ENCODE results near the gene VKORC1. TPM values are rescaled to one million over a fixed set of nuclear protein-coding genes. Genes with fewer than 3 reads are reported as not detected.
A peak's percentile ranks its signal among the peaks of the same experiment; 100 is the strongest.

The VKORC1 gene
- total RNA-seq, 2 donors from 2014 or later, result 30.6 to 31.7 TPM

DNA sequence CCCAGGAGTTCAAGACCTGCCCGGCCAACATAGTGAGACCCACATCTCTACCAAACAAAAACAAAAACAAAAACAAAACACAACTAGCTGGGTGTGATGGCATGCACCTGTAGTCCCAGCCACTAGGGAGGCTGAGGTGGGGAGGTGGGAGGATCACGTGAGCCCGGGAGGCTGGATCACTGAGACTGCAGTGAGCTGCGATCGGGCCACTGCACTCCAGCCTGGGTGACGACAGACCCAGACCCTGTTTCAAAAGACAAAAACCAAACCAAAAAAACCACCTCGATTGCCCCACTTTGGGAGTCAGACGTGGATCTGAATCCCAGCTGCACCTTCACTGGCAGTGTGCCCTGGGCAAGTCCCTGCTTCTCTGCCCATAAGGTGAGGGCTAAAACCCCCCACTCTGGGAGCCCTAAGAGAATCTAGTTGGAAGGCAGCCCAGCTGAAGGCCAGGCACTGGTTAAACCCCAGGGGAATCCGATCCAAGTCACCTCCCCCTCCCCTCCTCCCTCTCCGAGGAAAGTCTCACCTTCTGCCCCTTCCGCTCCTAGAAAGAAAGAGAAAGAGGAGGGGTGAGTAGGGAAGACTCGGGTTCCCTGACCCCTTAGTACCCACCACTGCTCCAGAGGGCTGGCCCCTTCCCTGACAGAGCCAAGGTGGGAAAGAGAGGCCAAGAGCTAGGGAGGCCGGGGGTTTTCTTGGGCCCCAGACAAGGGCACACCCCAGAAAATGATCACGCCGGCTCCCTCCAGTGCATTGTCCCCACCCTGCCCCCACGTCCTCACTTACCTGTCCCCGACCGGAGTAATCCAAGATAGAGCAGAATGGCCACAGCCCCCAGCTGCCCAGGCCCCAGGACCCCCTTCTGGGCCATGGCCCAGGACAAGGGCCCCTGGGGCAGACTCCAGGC lies 40.3 kb upstream of the VKORC1 start:
- Mint-ChIP-seq H3K4me1 (peaks cover 4% of the 10 kb centered on the region), H3K27me3 (no peaks in the 10 kb centered on the region), H3K36me3 (ENCODE audit: low read depth) (no peaks in the 10 kb centered on the region), H3K27ac (no peak overlapping the region), H3K4me3 (no peak overlapping the region)
- no peaks in the 10 kb centered on the region for H3K9me3 ChIP-seq (ENCODE audit: control insufficient read depth, low read length, poor library complexity, severe bottlenecking)
- ATAC-seq (no peak), DNase-seq (no peak)

GRCh38 chr16:31134091-31134571 lies 39.5 kb upstream of the VKORC1 start:
- no peaks in the 10 kb centered on the region for H3K27me3 Mint-ChIP-seq
- no peaks in the 10 kb centered on the region for H3K9me3 ChIP-seq (ENCODE audit: control insufficient read depth, low read length, poor library complexity, severe bottlenecking)
- no peak overlapping the region for H3K4me3 Mint-ChIP-seq
- H3K4me1 Mint-ChIP-seq, result peaks cover 4% of the 10 kb centered on the region
- ATAC-seq (peak; percentile 24), DNase-seq (no peak)
- peak overlapping the region; percentile 77 for H3K27ac Mint-ChIP-seq
- no peaks in the 10 kb centered on the region for H3K36me3 Mint-ChIP-seq (ENCODE audit: low read depth)

DNA sequence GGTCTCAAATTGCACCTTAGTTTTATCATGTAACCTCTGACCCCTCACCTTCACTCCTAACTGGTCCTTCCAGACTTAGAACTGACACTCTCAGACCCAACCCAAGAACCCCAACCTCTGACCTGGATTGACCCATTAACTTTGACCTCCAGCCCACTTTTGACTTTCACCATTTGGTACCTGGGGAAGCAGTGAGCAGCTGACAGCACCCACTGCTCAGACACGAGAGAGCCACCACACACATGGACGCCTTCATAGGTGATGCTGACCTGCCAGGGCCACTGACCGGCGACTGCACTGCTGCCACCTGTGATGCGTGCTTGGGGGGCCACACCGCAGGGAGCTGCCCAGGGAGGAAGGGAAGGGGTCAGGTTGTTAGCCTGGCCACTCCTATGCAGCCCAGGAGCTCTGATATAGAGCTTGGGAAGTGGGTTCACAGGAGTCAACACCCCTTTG lies 38.5 kb upstream of the VKORC1 start:
- H3K36me3 Mint-ChIP-seq (ENCODE audit: low read depth), result no peaks in the 10 kb centered on the region
- ATAC-seq, result no peak
- no peaks in the 10 kb centered on the region for H3K27me3 Mint-ChIP-seq
- no peak for DNase-seq
- no peak overlapping the region for H3K4me3 Mint-ChIP-seq
- peak overlapping the region; percentile 77 for H3K27ac Mint-ChIP-seq
- peaks cover 4% of the 10 kb centered on the region for H3K4me1 Mint-ChIP-seq
- H3K9me3 ChIP-seq (ENCODE audit: control insufficient read depth, low read length, poor library complexity, severe bottlenecking), result no peaks in the 10 kb centered on the region

DNA sequence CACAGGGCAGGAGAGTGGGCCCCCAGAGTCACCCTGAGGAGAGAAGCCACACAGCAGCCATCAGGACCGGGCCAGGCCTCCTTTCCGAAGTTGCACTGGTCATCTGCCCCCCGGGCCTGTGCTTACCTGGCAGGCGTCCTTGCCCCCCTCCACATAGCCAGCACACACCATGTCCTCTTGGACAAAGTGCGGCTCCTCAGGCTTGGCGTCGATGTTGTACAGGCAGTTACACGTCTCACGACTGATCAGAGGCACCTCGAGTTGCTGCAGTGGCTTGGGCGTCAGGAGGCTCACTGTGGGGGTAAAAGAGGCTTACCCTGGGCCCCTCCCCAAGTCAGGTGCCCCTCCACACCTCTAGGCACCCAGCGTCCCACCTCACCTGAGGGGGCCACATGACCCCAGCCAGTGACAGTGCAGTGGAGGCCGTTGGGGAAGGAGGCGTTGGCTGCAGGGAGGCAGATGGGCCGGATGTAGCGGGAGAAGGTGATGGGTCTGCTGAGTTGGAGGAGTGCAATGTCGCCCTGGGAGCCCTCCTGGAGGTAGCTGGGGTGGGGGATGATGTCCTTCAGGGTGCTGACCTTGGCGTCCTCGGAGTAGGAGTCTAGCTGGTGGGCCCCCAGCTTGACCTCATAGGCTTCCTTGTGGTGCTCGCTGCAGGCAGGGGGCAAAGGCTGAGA lies 37.8 kb upstream of the VKORC1 start:
- no peaks in the 10 kb centered on the region for H3K9me3 ChIP-seq (ENCODE audit: control insufficient read depth, low read length, poor library complexity, severe bottlenecking)
- H3K27me3 Mint-ChIP-seq, result no peaks in the 10 kb centered on the region
- no peak for ATAC-seq
- H3K36me3 Mint-ChIP-seq (ENCODE audit: low read depth), result no peaks in the 10 kb centered on the region
- no peak for DNase-seq
- no peak overlapping the region for H3K4me3 Mint-ChIP-seq
- H3K27ac Mint-ChIP-seq, result peak overlapping the region; percentile 77
- peaks cover 4% of the 10 kb centered on the region for H3K4me1 Mint-ChIP-seq

DNA sequence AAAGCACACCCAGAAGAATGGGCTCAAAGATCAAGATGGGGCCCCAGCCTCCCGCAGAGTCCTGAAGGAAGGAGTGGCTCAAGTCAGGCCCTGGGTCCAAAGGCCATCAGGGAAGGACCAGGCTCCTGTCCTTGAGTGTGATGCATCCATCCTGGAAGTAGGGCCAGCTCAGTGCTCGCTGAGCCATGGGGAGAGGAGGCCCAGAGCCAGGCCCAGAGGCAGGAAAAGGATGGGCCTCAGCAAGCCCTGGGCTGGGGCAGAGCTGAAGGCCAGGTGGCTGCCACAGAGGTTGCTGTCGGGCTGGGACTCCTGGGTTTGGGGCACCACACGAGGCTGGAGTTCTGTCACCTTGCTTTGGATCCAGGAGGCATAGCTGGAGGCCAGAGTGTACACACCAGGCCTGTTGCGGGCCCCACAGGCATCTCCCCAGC lies 37.3 kb upstream of the VKORC1 start:
- peaks cover 4% of the 10 kb centered on the region for H3K4me1 Mint-ChIP-seq
- no peaks in the 10 kb centered on the region for H3K36me3 Mint-ChIP-seq (ENCODE audit: low read depth)
- DNase-seq (no peak), ATAC-seq (no peak)
- no peak overlapping the region for H3K4me3 Mint-ChIP-seq
- H3K27me3 Mint-ChIP-seq, result no peaks in the 10 kb centered on the region
- no peaks in the 10 kb centered on the region for H3K9me3 ChIP-seq (ENCODE audit: control insufficient read depth, low read length, poor library complexity, severe bottlenecking)
- H3K27ac Mint-ChIP-seq, result peak overlapping the region; percentile 77

DNA sequence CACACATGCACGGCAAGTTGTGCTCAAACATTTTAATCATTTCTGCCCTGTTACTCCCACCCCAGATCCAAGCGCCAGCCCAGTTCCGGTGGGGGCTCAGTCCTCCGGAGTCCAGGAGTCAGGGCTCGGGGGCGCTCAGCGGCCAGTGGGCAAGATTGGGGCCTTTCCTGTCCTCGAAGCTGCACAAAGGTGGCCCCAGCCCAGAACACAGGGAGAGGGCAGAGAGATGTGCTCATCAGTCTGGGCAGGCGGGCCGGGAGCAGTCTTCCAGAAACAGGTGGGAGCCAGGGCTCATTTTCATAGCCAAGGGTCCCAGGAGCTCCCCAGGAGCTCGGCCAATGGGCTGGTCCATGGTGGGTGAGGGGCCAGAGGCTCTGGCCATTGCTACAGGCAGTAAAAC lies 36.8 kb upstream of the VKORC1 start:
- Mint-ChIP-seq H3K27me3 (no peaks in the 10 kb centered on the region), H3K27ac (no peak overlapping the region), H3K36me3 (ENCODE audit: low read depth) (no peaks in the 10 kb centered on the region), H3K4me1 (peaks cover 4% of the 10 kb centered on the region), H3K4me3 (no peak overlapping the region)
- DNase-seq (no peak), ATAC-seq (no peak)
- H3K9me3 ChIP-seq (ENCODE audit: control insufficient read depth, low read length, poor library complexity, severe bottlenecking), result no peaks in the 10 kb centered on the region

GRCh38 chr16:31130899-31131298 lies 36.3 kb upstream of the VKORC1 start:
- Mint-ChIP-seq H3K4me3 (no peak overlapping the region), H3K27ac (no peak overlapping the region), H3K4me1 (peaks cover 4% of the 10 kb centered on the region), H3K36me3 (ENCODE audit: low read depth) (no peaks in the 10 kb centered on the region), H3K27me3 (no peaks in the 10 kb centered on the region)
- no peak for ATAC-seq
- H3K9me3 ChIP-seq (ENCODE audit: control insufficient read depth, low read length, poor library complexity, severe bottlenecking), result no peaks in the 10 kb centered on the region
- no peak for DNase-seq

GRCh38 chr16:31130336-31130891 lies 35.8 kb upstream of the VKORC1 start:
- no peaks in the 10 kb centered on the region for H3K9me3 ChIP-seq (ENCODE audit: control insufficient read depth, low read length, poor library complexity, severe bottlenecking)
- no peak overlapping the region for H3K27ac Mint-ChIP-seq
- H3K27me3 Mint-ChIP-seq, result no peaks in the 10 kb centered on the region
- ATAC-seq (no peak), DNase-seq (no peak)
- no peak overlapping the region for H3K4me3 Mint-ChIP-seq
- peaks cover 4% of the 10 kb centered on the region for H3K4me1 Mint-ChIP-seq
- H3K36me3 Mint-ChIP-seq (ENCODE audit: low read depth), result no peaks in the 10 kb centered on the region

- peaks cover 4% of the 10 kb centered on the region for H3K4me1 Mint-ChIP-seq
- no peaks in the 10 kb centered on the region for H3K36me3 Mint-ChIP-seq (ENCODE audit: low read depth)
- H3K9me3 ChIP-seq (ENCODE audit: control insufficient read depth, low read length, poor library complexity, severe bottlenecking), result no peaks in the 10 kb centered on the region
- H3K4me3 Mint-ChIP-seq, result no peak overlapping the region
- ATAC-seq (no peak), DNase-seq (no peak)
- H3K27ac Mint-ChIP-seq, result no peak overlapping the region
- no peaks in the 10 kb centered on the region for H3K27me3 Mint-ChIP-seq
Observed at GRCh38 chr16:31129568-31130335, 35.2 kb upstream of the VKORC1 start.

- peak; percentile 54 for ATAC-seq
- no peak for DNase-seq
- H3K4me1 Mint-ChIP-seq, result peaks cover 4% of the 10 kb centered on the region
- no peak overlapping the region for H3K4me3 Mint-ChIP-seq
- no peaks in the 10 kb centered on the region for H3K36me3 Mint-ChIP-seq (ENCODE audit: low read depth)
- peak overlapping the region; percentile 16 for H3K27ac Mint-ChIP-seq
- no peaks in the 10 kb centered on the region for H3K27me3 Mint-ChIP-seq
- H3K9me3 ChIP-seq (ENCODE audit: control insufficient read depth, low read length, poor library complexity, severe bottlenecking), result no peaks in the 10 kb centered on the region
Observed at GRCh38 chr16:31128711-31129567, 34.3 kb upstream of the VKORC1 start.

DNA sequence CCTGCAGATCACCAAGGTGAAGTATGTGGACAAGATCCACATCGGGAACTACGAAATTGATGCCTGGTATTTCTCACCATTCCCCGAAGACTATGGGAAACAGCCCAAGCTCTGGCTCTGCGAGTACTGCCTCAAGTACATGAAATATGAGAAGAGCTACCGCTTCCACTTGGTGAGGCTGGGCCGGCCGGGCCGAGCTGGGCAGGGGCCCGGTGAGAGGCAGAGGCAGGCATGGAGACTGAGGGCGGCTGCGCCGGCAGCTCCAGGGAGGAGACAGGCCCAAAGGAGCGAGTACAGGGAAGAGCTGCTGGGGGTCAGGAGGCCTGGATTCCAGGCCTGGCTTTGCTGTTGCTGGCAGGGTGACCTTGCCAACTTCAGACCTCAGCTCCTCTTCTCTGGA lies 32.6 kb upstream of the VKORC1 start:
- ATAC-seq (no peak), DNase-seq (no peak)
- Mint-ChIP-seq H3K4me3 (no peak overlapping the region), H3K27me3 (no peaks in the 10 kb centered on the region), H3K4me1 (peaks cover 2% of the 10 kb centered on the region), H3K36me3 (ENCODE audit: low read depth) (no peaks in the 10 kb centered on the region), H3K27ac (no peak overlapping the region)
- H3K9me3 ChIP-seq (ENCODE audit: control insufficient read depth, low read length, poor library complexity, severe bottlenecking), result no peaks in the 10 kb centered on the region

- Mint-ChIP-seq H3K4me1 (peaks cover 2% of the 10 kb centered on the region), H3K27ac (peak overlapping the region; percentile 47), H3K36me3 (ENCODE audit: low read depth) (no peaks in the 10 kb centered on the region), H3K4me3 (no peak overlapping the region), H3K27me3 (no peaks in the 10 kb centered on the region)
- no peak for ATAC-seq
- H3K9me3 ChIP-seq (ENCODE audit: control insufficient read depth, low read length, poor library complexity, severe bottlenecking), result no peaks in the 10 kb centered on the region
- no peak for DNase-seq
Observed at GRCh38 chr16:31125844-31126243, 31.2 kb upstream of the VKORC1 start.

Data from T-helper 17 cell (primary cell).